NCI-H446 treated with DMSO at 0.1 percent for 48 hours (cell line): Measurements from ENCODE around the gene MARCHF2.
"Not testable (repeated sequence)": the region's sequence is repeated elsewhere in the genome, so short reads cannot be mapped to it uniquely, and the experiment has no call there.

Experiments used
- DNase-seq: peaks from one replicate; lab custom pipeline; 2025; lab: John Stamatoyannopoulos, UW

The MARCHF2 gene, protein sequence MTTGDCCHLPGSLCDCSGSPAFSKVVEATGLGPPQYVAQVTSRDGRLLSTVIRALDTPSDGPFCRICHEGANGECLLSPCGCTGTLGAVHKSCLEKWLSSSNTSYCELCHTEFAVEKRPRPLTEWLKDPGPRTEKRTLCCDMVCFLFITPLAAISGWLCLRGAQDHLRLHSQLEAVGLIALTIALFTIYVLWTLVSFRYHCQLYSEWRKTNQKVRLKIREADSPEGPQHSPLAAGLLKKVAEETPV

DNA sequence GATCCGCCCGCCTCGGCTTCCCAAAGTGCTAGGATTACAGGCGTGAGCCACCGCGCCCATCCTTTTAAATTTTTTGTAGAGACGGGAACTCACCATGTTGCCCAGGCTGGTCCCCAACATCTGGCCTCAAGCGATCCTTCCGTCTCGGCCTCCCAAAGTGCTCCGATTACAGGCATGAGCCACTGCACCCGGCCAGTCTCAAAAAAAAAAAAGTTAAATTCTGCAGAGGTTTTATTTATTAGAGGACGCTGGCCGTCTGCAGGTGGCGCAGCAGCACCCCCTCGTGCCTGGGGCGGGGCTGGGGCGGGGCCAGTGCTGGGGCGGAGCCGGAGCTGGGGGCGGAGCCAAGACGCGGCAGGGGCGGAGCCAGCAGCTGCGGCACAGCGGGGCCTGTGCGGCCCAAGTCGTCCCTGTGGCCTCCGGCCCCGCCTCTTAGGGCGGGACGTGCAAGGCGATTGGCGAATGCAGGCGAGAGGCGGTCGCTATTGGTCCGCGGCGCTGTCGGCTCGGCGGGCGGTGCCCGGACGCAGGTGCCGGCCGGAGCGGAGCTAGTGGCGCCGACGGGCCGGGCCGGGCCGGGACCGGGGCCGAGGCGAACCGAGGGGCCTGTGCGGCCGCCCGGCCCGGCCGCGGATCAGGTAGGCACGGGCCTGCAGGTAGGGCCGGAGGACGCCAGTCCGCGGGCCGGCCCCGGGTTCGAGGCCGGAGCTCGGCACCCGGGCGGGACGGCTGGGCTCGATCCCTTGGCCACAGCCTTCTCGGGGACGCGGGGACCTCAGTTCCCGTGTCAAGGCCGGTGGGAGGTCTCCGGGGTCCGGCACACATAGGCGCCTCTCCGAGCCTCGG, at the start of gene MARCHF2:
Gene MARCHF2, plus strand, starts transcription at position 523 of the 846 bp plus-strand sequence. CDS start 8,536 bp downstream, outside the sequence.
- DNase-seq = peak; percentile 91

DNA sequence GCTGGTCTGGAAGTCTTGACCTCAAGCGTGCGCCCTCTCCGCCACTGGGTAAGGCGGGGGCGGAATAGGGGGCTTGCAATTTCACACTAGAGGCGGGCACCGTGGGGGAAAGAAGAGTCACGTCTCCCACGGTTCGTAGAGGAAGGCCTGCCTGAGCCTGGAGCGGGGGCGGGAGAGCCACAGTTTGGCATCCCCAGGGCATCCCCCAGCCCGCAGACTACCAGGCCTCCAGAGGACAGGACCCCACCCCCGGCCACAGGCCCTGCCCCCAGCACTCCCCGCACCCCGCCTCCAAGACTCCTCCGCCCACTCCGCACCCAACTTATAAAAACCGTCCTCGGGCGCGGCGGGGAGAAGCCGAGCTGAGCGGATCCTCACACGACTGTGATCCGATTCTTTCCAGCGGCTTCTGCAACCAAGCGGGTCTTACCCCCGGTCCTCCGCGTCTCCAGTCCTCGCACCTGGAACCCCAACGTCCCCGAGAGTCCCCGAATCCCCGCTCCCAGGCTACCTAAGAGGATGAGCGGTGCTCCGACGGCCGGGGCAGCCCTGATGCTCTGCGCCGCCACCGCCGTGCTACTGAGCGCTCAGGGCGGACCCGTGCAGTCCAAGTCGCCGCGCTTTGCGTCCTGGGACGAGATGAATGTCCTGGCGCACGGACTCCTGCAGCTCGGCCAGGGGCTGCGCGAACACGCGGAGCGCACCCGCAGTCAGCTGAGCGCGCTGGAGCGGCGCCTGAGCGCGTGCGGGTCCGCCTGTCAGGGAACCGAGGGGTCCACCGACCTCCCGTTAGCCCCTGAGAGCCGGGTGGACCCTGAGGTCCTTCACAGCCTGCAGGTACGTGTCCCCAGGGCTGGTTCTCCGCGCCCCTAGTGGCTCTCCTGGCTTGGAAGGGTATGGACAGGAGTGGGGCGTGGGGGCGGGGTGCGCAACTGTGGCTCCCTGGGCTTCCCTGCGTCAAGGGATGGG, 49.0 kb upstream of the MARCHF2 start, which contains the start of gene ANGPTL4:
Gene ANGPTL4, plus strand, starts transcription at position 353 of the 969 bp plus-strand sequence. Its CDS starts 167 bp downstream, at position 520.
- DNase-seq = no peak

DNA sequence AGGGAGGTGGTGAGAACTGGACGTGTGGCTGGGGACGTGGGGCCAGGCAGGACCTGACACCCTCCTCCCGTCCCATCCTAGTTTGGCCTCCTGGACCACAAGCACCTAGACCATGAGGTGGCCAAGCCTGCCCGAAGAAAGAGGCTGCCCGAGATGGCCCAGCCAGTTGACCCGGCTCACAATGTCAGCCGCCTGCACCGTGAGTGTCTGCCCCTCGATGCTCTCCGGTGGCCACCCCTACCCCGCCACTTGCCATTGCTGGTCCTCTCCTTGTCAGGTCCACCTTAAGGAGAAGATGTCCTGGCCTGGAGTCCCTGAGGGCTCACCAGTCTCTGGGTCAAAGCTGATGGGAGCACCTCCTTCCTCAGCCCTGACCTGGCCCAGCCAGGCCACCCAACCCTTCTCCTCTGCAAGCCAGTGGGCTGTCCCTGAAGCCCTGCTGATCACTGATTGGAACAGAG, 47.0 kb upstream of the MARCHF2 start:
- DNase-seq = no peak

DNA sequence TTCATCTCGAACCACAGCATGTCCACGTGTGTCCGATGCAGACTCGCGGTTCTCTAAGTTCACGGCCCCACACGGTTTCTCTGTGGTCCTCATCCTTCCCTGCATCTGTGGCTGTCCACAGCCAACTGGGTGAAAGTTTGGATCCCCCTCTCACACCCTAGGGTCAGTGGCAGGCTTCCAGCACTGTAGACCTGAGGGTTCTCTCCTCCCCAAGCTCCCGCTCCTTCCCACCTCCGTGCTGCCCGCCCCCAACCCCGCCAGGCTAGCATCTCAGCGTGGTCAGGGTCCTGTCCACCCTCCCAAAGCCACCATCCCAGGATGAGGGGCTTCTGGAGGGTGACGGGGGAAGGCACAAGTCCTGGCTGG, 46.2 kb upstream of the MARCHF2 start:
- DNase-seq = no peak

DNA sequence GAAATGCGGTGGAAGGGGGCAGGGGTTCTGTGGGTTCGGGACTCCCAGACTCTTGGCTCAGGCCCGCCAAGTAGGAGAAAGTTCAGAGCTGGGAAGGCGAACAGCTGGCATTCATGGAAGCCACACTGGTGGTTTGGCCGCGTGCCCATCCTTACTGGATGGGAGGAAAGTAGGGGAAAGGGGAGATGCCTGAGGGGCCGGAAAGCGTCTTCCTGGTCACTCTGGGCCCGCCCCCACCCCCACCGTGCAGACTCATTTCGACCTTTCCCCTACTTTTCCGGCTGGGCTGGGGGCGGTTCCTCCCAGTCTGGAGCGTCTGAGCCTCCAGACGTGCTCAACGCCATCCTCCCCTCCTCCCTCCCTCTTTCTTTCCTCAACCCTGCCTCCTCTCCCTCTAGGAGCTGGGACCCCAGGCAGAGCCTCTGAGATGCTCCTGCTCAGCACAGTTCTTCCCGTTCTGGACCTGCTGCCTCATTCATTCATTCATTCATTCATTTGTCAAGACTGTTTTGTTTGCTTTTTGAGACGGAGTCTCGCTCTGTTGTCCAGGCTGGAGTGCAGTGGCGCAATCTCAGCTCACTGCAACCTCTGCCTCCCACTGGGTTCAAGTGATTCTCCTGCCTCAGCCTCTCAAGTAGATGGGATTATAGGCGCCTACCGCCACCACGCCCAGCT, 45.6 kb upstream of the MARCHF2 start:
- DNase-seq = peak; percentile 34

DNA sequence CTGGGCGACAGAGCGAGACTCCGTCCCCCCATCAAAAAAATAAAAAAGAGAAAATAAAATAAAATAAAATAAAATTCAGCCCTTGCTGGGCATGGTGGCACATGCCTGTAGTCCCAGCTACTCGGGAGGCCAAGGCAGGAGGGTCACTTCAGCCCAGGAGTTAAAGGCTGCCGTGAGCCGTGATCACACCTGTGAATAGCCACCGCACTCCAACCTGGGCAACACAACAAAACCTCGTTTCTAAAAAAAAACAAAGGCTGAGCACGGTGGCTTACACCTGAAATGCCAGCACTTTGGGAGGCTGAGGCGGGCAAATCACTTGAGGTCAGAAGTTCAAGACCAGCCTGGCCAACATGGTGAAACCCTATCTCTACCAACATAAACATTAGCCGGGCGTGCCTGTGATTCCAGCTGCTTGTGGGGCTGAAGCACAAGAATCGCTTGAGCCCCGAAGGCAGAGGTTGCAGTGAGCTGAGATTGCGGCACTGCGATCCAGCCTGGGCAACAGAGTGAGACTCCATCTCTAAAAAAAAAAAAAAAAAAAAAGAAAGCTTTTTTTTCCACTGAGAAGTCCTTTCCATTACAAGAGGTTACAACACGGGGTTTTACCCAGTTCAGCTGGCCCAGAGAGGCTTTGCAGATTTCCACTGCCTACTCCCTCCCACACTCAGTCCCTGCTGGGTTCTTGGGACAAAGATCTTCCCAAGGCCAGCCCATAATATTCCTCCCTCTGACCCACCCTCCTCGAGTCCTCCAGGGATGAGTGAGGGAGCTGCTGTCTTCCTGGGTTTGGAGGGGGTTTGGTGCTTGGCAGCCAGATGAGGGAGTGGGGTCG, 42.7 kb upstream of the MARCHF2 start:
- DNase-seq = no peak

DNA sequence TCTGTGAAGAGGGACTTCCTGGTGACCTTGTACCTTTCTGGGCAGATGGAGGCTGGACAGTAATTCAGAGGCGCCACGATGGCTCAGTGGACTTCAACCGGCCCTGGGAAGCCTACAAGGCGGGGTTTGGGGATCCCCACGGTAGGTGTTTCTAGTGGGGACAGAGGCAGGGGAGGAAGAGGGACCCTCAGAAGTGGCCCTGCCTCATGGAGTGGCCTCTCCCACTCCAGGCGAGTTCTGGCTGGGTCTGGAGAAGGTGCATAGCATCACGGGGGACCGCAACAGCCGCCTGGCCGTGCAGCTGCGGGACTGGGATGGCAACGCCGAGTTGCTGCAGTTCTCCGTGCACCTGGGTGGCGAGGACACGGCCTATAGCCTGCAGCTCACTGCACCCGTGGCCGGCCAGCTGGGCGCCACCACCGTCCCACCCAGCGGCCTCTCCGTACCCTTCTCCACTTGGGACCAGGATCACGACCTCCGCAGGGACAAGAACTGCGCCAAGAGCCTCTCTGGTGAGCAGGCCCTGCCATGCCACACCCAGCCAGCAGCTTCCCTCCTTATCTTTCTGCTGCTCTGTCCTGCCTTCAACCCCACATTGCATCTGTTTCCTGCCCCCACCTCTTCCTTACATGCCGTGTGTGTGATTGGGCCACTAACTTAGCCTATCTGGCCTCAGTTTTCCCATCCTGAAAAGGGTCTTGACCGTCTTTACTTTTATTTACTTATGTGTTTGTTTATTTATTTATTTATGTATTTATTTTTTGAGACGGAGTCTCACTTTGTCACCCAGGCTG, 41.9 kb upstream of the MARCHF2 start:
- DNase-seq = no peak

DNA sequence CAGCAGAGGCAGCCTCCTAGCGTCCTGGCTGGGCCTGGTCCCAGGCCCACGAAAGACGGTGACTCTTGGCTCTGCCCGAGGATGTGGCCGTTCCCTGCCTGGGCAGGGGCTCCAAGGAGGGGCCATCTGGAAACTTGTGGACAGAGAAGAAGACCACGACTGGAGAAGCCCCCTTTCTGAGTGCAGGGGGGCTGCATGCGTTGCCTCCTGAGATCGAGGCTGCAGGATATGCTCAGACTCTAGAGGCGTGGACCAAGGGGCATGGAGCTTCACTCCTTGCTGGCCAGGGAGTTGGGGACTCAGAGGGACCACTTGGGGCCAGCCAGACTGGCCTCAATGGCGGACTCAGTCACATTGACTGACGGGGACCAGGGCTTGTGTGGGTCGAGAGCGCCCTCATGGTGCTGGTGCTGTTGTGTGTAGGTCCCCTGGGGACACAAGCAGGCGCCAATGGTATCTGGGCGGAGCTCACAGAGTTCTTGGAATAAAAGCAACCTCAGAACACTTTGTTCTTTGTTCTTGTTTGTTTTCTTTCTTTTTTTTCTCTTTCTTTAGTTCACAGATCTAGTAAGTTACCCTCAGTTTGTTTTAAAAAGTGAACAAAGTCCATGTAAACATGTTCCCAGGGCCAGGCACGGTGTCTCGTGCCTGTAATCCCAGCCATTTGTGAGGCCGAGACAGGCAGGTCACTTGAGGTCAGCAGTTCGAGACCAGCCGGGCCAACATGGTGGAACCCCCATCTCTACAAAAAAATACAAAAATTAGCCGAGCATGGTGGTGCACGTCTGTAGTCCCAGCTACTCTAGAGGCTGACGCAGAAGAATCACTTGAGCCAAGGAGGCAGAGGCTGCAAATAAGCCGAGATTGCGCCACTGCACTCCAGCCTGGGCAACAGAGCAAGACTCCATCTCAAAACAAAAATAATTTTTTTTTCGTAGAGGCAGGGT, 39.0 kb upstream of the MARCHF2 start:
- no peak for DNase-seq

DNA sequence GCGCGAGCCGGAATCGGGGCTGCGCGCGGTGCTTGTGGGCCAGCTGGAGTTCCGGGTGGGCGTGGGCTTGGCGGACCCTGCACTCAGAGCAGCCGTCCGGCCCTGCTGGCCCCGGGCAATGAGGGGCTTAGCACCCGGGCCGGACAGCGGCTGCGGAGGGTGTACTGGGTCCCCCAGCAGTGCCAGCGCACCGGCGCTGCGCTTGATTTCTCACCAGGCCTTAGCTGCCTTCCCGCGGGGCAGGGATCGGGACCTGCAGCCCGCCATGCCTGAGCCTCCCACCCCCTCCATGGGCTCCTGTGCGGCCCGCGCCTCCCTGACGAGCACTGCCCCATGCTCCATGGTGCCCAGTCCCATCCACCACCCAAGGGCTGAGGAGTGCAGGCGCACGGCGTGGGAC, 37.3 kb upstream of the MARCHF2 start:
- not testable (repeated sequence) for DNase-seq

DNA sequence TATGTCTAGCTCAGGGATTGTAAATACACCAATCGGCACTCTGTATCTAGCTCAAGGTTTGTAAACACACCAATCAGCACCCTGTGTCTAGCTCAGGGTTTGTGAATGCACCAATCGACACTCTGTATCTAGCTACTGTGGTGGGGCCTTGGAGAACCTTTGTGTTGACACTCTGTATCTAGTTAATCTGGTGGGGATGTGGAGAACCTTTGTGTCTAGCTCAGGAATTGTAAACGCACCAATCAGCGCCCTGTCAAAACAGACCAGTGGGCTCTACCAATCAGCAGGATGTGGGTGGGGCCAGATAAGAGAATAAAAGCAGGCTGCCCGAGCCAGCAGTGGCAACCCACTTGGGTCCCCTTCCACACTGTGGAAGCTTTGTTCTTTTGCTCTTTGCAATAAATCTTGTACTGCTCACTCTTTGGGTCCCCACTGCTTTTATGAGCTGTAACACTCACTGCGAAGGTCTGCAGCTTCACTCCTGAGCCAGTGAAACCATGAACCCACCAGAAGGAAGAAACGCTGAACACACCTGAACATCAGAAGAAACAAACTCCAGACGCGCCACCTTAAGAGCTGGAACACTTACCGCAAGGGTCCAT, 36.6 kb upstream of the MARCHF2 start:
- not testable (repeated sequence) for DNase-seq

DNA sequence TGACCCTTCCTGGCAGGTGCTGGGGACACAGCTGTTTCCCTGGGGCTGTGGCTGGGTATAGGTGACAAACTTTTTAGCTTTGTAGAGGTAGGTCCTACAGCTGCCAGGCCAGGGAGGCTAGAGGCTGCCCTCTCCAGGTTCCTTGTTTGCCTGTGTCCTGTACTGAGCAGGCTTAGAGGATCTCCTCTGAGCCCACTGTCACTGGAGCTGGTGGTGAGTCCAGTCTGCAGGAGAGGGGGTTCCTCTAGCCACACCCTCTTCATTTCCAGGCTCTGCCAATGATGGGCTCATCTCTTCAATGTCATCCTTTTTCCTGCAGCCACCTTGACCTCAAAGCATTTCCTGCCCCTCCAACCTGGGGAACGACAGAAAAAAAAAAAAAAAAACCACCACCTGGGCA, 35.5 kb upstream of the MARCHF2 start:
- no peak for DNase-seq

DNA sequence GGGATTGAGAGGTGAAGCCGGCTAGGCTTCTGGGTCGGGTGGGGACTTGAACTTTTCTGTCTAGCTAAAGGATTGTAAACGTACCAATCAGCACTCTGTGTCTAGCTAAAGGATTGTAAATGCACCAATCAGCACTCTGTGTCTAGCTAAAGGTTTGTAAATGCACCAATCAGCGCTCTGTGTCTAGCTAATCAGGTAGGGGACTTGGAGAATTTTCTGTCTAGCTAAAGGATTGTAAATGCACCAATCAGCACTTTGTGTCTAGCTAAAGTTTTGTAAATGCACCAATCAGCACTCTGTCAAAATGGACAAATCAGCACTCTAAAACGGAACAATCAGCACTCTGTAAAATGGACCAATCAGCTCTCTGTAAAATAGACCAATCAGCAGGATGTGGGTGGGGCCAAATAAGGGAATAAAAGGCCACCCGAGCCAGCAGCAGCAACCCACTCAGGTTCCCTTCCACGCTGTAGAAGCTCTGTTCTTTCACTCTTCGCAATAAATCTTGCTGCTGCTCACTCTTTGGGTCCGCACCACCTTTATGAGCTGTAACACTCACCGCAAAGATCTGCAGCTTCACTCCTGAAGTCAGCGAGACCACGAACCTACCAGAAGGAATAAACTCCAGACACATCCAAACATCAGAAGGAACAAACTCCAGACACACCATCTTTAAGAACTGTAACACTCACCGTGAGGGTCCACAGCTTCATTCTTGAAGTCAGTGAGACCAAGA, 33.8 kb upstream of the MARCHF2 start:
- not testable (repeated sequence) for DNase-seq

DNA sequence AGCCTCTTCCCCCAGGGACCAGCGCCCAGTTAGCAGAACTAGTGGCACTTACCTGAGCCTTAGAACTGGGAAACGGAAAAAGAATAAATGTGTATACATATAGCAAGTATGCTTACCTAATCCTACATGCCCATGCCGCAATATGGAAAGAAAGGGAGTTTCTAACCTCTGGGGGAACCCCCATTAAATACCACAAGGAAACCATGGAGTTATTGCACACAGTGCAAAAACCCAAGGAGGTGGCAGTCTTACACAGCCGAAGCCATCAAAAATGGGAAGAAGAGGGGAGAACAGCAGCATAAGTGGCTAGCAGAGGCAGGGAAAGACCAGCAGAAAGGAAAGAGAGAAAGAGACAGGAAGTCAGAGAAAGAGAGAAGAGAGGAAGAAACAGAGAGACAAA, 28.5 kb upstream of the MARCHF2 start:
- not testable (repeated sequence) for DNase-seq

DNA sequence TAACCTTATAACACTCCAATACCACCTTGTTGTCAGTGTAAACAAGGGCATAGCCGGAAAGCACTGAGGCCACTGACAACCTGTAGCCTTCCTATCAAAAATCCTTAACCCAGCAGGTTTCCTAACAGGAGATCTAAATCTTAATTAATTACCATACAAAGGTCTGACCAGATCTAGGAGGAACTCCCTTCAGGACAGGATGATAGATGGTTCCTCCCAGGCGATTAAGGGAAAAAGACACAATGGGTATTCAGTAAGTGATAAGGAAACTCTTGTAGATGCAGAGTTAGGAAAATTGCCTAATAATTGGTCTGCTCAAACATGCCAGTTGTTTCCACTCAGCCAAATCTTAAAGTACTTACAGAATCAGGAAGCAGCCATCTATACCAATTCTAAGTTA, 28.0 kb upstream of the MARCHF2 start:
- not testable (repeated sequence) for DNase-seq

DNA sequence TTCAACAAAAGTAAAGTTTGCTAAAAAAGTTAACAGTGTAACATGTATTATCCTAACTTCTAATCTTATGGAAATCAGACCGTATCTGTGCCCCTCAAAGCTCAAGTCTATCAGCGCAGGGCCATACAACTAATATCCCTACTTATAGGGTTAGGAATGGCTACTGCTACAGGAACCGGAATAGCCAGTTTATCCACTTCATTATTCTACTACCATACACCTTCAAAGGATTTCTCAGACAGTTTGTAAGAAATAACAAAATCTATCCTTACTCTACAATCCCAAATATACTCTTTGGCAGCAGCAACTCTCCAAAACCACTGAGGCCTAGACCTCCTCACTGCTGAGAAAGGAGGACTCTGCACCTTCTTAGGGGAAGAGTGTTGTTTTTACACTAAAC, 27.5 kb upstream of the MARCHF2 start:
- not testable (repeated sequence) for DNase-seq

DNA sequence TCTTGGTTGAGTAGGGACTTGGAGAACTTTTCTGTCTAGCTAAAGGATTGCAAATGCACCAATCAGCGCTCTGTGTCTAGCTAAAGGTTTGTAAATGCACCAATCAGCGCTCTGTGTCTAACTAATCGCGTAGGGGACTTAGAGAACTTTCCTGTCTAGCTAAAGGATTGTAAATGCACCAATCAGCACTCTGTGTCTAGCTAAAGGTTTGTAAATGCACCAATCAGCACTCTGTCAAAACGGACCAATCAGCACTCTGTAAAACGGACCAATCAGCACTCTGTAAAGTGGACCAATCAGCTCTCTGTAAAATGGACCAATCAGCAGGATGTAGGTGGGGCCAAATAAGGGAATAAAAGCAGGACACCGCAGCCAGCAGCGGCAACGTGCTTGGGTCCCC, 26.7 kb upstream of the MARCHF2 start:
- not testable (repeated sequence) for DNase-seq

DNA sequence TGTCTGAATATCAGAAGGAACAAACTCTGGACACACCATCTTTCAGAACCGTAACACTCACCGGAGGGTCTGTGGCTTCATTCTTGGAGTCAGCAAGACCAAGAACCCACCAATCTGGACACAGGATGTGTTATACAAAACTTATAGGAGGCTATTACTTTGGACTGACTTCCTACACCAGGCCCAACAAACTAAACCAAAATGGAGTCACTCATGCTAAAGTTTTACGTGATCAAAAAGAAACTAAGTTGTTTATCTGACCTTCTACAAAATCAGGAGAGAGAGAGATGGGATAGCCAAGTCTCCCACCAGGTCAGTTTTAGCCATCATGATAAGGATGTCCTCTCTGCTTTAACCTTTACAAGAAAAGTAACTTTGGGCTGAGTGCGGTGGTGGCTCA, 26.1 kb upstream of the MARCHF2 start:
- DNase-seq = no peak
